ES-I3 (cell line): ENCODE data around the gene FBXL16.
A peak's percentile ranks its signal among the peaks of the same experiment; 100 is the strongest.

Experiments
- H3K36me3 ChIP-seq: 2 replicates; pipeline ENCODE4 v1.6.1; 2013; ENCODE audit warnings: mild to moderate bottlenecking, low read length, control low read depth, moderate library complexity; ENCODE audit not compliant: insufficient read depth
- H3K4me1 ChIP-seq: 2 replicates; pipeline ENCODE4 v1.6.1; 2013; ENCODE audit warnings: mild to moderate bottlenecking, control low read depth, low read length; ENCODE audit not compliant: insufficient read depth
- H3K9ac ChIP-seq: 2 replicates; pipeline ENCODE4 v1.6.1; 2013; ENCODE audit warnings: low read depth, mild to moderate bottlenecking, low read length, moderate library complexity
- H3K9me3 ChIP-seq: 2 replicates; pipeline ENCODE4 v1.6.1; 2013; ENCODE audit warnings: mild to moderate bottlenecking, low read length, moderate library complexity; ENCODE audit not compliant: control insufficient read depth, insufficient read depth

Gene FBXL16

GRCh38 chr16:689175-689897 is 16.3 kb downstream of the FBXL16 start:
- peak overlapping the region; percentile 80 for H3K9ac ChIP-seq
- no peaks in the 10 kb centered on the region for H3K9me3 ChIP-seq
- no peaks in the 10 kb centered on the region for H3K4me1 ChIP-seq
- H3K36me3 ChIP-seq = no peaks in the 10 kb centered on the region

GRCh38 chr16:687499-687898 is 18.1 kb downstream of the FBXL16 start:
- Histone ChIP-seq H3K9me3 (no peaks in the 10 kb centered on the region), H3K4me1 (no peaks in the 10 kb centered on the region), H3K36me3 (peaks cover 6% of the 10 kb centered on the region; the same call in 1 of the 2 replicates), H3K9ac (no peak overlapping the region)

GRCh38 chr16:686459-687260 is 18.9 kb downstream of the FBXL16 start:
- Histone ChIP-seq H3K9me3 (no peaks in the 10 kb centered on the region), H3K9ac (no peak overlapping the region), H3K36me3 (peaks cover 8% of the 10 kb centered on the region), H3K4me1 (no peaks in the 10 kb centered on the region)

GRCh38 chr16:685967-686366 is 19.6 kb downstream of the FBXL16 start:
- Histone ChIP-seq H3K36me3 (peaks cover 8% of the 10 kb centered on the region), H3K9me3 (no peaks in the 10 kb centered on the region), H3K9ac (no peak overlapping the region), H3K4me1 (no peaks in the 10 kb centered on the region)

GRCh38 chr16:684961-685696 is 20.5 kb downstream of the FBXL16 start:
- no peak overlapping the region for H3K9ac ChIP-seq
- H3K4me1 ChIP-seq = no peaks in the 10 kb centered on the region
- H3K9me3 ChIP-seq = no peaks in the 10 kb centered on the region
- peaks cover 8% of the 10 kb centered on the region for H3K36me3 ChIP-seq

- Histone ChIP-seq H3K36me3 (peaks cover 8% of the 10 kb centered on the region), H3K9ac (peak within 1 kb of the TSS; percentile 69), H3K9me3 (no peaks in the 10 kb centered on the region), H3K4me1 (no peaks in the 10 kb centered on the region)
These were observed 21.4 kb downstream of the FBXL16 start, which contains the start of gene JMJD8 for GRCh38 chr16:684071-684794. JMJD8 (minus strand) TSS chr16:684334; CDS start chr16:684319, 15 bp downstream.

GRCh38 chr16:683396-684070 is 22.1 kb downstream of the FBXL16 start:
- no peaks in the 10 kb centered on the region for H3K9me3 ChIP-seq
- no peaks in the 10 kb centered on the region for H3K4me1 ChIP-seq
- peak overlapping the region; percentile 69 for H3K9ac ChIP-seq
- peaks cover 8% of the 10 kb centered on the region for H3K36me3 ChIP-seq

GRCh38 chr16:682493-683395 is 22.9 kb downstream of the FBXL16 start:
- Histone ChIP-seq H3K4me1 (no peaks in the 10 kb centered on the region), H3K9me3 (no peaks in the 10 kb centered on the region), H3K9ac (no peak overlapping the region), H3K36me3 (peaks cover 8% of the 10 kb centered on the region)

- H3K9ac ChIP-seq = no peak overlapping the region
- H3K4me1 ChIP-seq = no peaks in the 10 kb centered on the region
- no peaks in the 10 kb centered on the region for H3K9me3 ChIP-seq
- H3K36me3 ChIP-seq = peaks cover 8% of the 10 kb centered on the region
These were observed 23.7 kb downstream of the FBXL16 start for GRCh38 chr16:681746-682427.

GRCh38 chr16:680967-681745 is 24.4 kb downstream of the FBXL16 start:
- Histone ChIP-seq H3K36me3 (peaks cover 8% of the 10 kb centered on the region), H3K9ac (peak overlapping the region; percentile 89), H3K9me3 (no peaks in the 10 kb centered on the region), H3K4me1 (no peaks in the 10 kb centered on the region)

GRCh38 chr16:680625-680945 is 25.0 kb downstream of the FBXL16 start:
- Histone ChIP-seq H3K4me1 (no peaks in the 10 kb centered on the region), H3K9me3 (no peaks in the 10 kb centered on the region), H3K36me3 (peaks cover 8% of the 10 kb centered on the region)

More at GRCh38 chr16:680625-680945, 25.0 kb downstream of the FBXL16 start:
- peak overlapping the region; percentile 89 for H3K9ac ChIP-seq
